Adrenal gland (tissue), 12 donors: ENCODE data around the gene UBAC1. TPM values are rescaled to one million over a fixed set of nuclear protein-coding genes. Genes with fewer than 3 reads are reported as not detected.

Source experiments
- DNase-seq, 7 donors: peaks; one replicate each; pipeline ENCODE4 v3.0.0-alpha.2; 2019 to 2020
- H3K27ac ChIP-seq, 5 donors: fragments of 200-600 bp; sonication (generic) in 4 of 5; 1 replicate in 3 of 5; 2 replicates in 2 of 5; pipeline versions ENCODE4 v1.5.1 to v1.8.0; 2016 to 2020; ENCODE audit warnings: mild to moderate bottlenecking in 1 of 5
- H3K27me3 ChIP-seq: fragments of 200-600 bp; 2 replicates; pipeline ENCODE4 v1.8.0; 2021
- H3K36me3 ChIP-seq, 2 donors: fragments of 200-600 bp; replicated peaks in 1 of 2; 1 replicate in 1 of 2; 2 replicates in 1 of 2; pipeline versions ENCODE4 v1.5.1 to v1.8.0; 2018 to 2022
- H3K4me1 ChIP-seq, 2 donors: fragments of 200-600 bp; replicated peaks in 1 of 2; 1 replicate in 1 of 2; 2 replicates in 1 of 2; pipeline versions ENCODE4 v1.5.1 to v1.8.0; 2018 to 2021
- H3K4me3 ChIP-seq, 4 donors: fragments of 200-600 bp; sonication (generic) in 3 of 4; one replicate each; pipeline ENCODE4 v1.5.1; 2016 to 2018
- H3K9me3 ChIP-seq, 3 donors: fragments of 200-600 bp; sonication (generic) in 1 of 3; replicated peaks in 1 of 3; 1 replicate in 2 of 3; 2 replicates in 1 of 3; pipeline versions ENCODE4 v1.5.1 to v1.8.0; 2016 to 2021
- CTCF ChIP-seq, 6 experiments: fragments of 450-650 bp in 4 of 6; fragments of 200-600 bp in 2 of 6; sonication (generic) in 1 of 6; IDR thresholded peaks; 1 replicate in 5 of 6; 2 replicates in 1 of 6; pipeline versions ENCODE4 v1.5.1 to v1.8.0; 2016 to 2021; ENCODE audit warnings: antibody characterized with exemption in 6 of 6, mild to moderate bottlenecking in 2 of 6, moderate library complexity in 1 of 6
- POLR2A ChIP-seq, 2 donors: fragments of 450-650 bp; IDR thresholded peaks; one replicate each; pipeline ENCODE4 v1.6.1; 2017; ENCODE audit warnings: antibody characterized with exemption in 2 of 2, mild to moderate bottlenecking in 2 of 2, moderate library complexity in 1 of 2
- WGBS, 4 donors: extraction: QIAGEN DNeasy Blood & Tissue Kit in 2 of 4; methylation state at CpG; one replicate each; pipeline versions ENCODE4 v1.1.5 to v1.1.7; 2013 to 2017; 5-methylcytosine and 5-hydroxymethylcytosine counted together
- intact Hi-C, 2 donors: fragments of 100-400 bp; cut with DNase I; formaldehyde crosslinking; loops; one replicate each; pipeline versions ENCODE4 v1.14.1 to v1.15.0; 2022 to 2023
- polyA plus RNA-seq, 3 donors: library from polyadenylated mRNA; stranded (reverse); fragments of 200-250 nt in 2 of 3; fragments of 350-450 nt in 1 of 3; fragmentation: Illumina TruSeq in 1 of 3; extraction: RNeasy Lipid Tissue Mini Kit (QIAGEN cat#74804) in 1 of 3; gene quantifications; one replicate each; pipeline ENCODE4 v1.2.3, GENCODE V29; 2013 to 2014
- total RNA-seq, 9 donors: library from RNA; depleted of rRNA in 4 of 9; stranded (reverse); fragments of >200 nt in 4 of 9; fragments of 120-200 nt in 1 of 9; fragmentation: NEBNext Ultra II Directional in 1 of 9; extraction: Animal tissue kit (Norgen Biotek cat#: 25700) in 1 of 9; gene quantifications; one replicate each; pipeline versions ENCODE4 v1.1.0 to v1.2.4, GENCODE V29; 2013 to 2023
- donor health status: healthy with polysubstance abuse.
- donor health status: Bipolar disorder and iron deficiency.
- donor health status: DM: yes; HTN: yes; CAD: no.
- donor health status: DM: no; HTN: no; CAD: no.
- donor health status: DM: no; HTN: no; CAD: no.
- donor health status: DM: yes; HTN: yes; CAD: no.

The UBAC1 gene
- total and polyA plus RNA-seq, 12 donors, result 20.2 to 63.3 (median 37.9) TPM

GRCh38 chr9:135888126-135888765, 72.9 kb downstream of the UBAC1 start:
- H3K36me3 ChIP-seq, result no peaks in the 10 kb centered on the region
- no peaks in the 10 kb centered on the region for H3K9me3 ChIP-seq
- H3K27ac ChIP-seq, result peak overlapping the region in 4 of 5 donors; percentile 58 to 69 (median 62)
- no peaks in the 10 kb centered on the region for H3K27me3 ChIP-seq
- no peak overlapping the region for H3K4me3 ChIP-seq
- TF ChIP-seq CTCF (IDR thresholded peaks at IDR 0.05) (no peak), POLR2A (IDR thresholded peaks at IDR 0.05) (no peak)
- intact Hi-C loops, result no loop called here
- peaks cover 47 to 57% of the 10 kb centered on the region in 2 donors for H3K4me1 ChIP-seq
- WGBS, 4 donors, result 87 to 91% (median 89%) methylated on average over 15 to 22 of the region's 22 CpGs
- no peak for DNase-seq

GRCh38 chr9:135887585-135888050, 73.6 kb downstream of the UBAC1 start:
- Histone ChIP-seq H3K4me3 (no peak overlapping the region), H3K36me3 (no peaks in the 10 kb centered on the region), H3K4me1 (peaks cover 45 to 58% of the 10 kb centered on the region in 2 donors), H3K9me3 (no peaks in the 10 kb centered on the region), H3K27ac (peak overlapping the region in 4 of 5 donors; percentile 58 to 69 (median 62)), H3K27me3 (no peaks in the 10 kb centered on the region)
- TF ChIP-seq CTCF (IDR thresholded peaks at IDR 0.05), result peak in 1 of 6 experiments; percentile 7
- no peak for TF ChIP-seq POLR2A (IDR thresholded peaks at IDR 0.05)
- peak in 3 of 7 donors; percentile 44 to 67 (median 64) for DNase-seq
- WGBS, 4 donors, result 29 to 53% (median 44%) methylated on average over 10 to 12 of the region's 12 CpGs
- intact Hi-C loops, result no loop called here

GRCh38 chr9:135887021-135887507, 74.1 kb downstream of the UBAC1 start:
- intact Hi-C loops, result no loop called here
- DNase-seq, result peak; percentile 77 to 96 (median 92)
- Histone ChIP-seq H3K36me3 (no peaks in the 10 kb centered on the region), H3K27me3 (no peaks in the 10 kb centered on the region), H3K4me1 (peaks cover 45 to 58% of the 10 kb centered on the region in 2 donors), H3K9me3 (no peaks in the 10 kb centered on the region), H3K4me3 (no peak overlapping the region), H3K27ac (peak overlapping the region in 4 of 5 donors; percentile 58 to 69 (median 62))
- whole genome bisulfite sequencing, 4 donors, result 22 to 33% (median 30%) methylated on average over 18 of the region's 18 CpGs
- TF ChIP-seq POLR2A (IDR thresholded peaks at IDR 0.05), result peak in 1 of 2 donors; percentile 39
- TF ChIP-seq CTCF (IDR thresholded peaks at IDR 0.05), result no peak

- H3K4me1 ChIP-seq, result peaks cover 45 to 58% of the 10 kb centered on the region in 2 donors
- H3K4me3 ChIP-seq, result no peak overlapping the region
- WGBS, 4 donors, result 80 to 84% (median 82%) methylated on average over 14 to 21 of the region's 21 CpGs
- H3K36me3 ChIP-seq, result no peaks in the 10 kb centered on the region
- TF ChIP-seq POLR2A (IDR thresholded peaks at IDR 0.05), result no peak
- TF ChIP-seq CTCF (IDR thresholded peaks at IDR 0.05), result no peak
- peak overlapping the region in 4 of 5 donors; percentile 50 to 69 (median 60) for H3K27ac ChIP-seq
- peak in 1 of 7 donors; percentile 46 for DNase-seq
- no peaks in the 10 kb centered on the region for H3K27me3 ChIP-seq
- H3K9me3 ChIP-seq, result no peaks in the 10 kb centered on the region
- intact Hi-C loops, result no loop called here
Measured at GRCh38 chr9:135886147-135886981, 74.8 kb downstream of the UBAC1 start.
